Mesothelial cell of epicardium (in vitro differentiated cells): ENCODE measurements around the gene TSSK2. TPM values are rescaled to one million over a fixed set of nuclear protein-coding genes. Genes with fewer than 3 reads are reported as not detected.

Experiments used
- DNase-seq, 2 experiments: peaks; one replicate each; pipeline ENCODE4 v3.0.0; 2021; ENCODE audit warnings: low spot score in 2 of 2; ENCODE audit not compliant: unreplicated experiment in 2 of 2
- H3K27ac Mint-ChIP-seq: 2 replicates; pipeline ENCODE4 v1.8.0; 2021; ENCODE audit warnings: mixed read lengths
- H3K27me3 Mint-ChIP-seq: 2 replicates; pipeline ENCODE4 v1.8.0; 2021; ENCODE audit warnings: low read depth, mixed read lengths
- H3K36me3 Mint-ChIP-seq: 2 replicates; pipeline ENCODE4 v1.8.0; 2021; ENCODE audit warnings: mixed read lengths
- H3K4me1 Mint-ChIP-seq: 2 replicates; pipeline ENCODE4 v1.8.0; 2021; ENCODE audit warnings: mixed read lengths
- H3K4me3 Mint-ChIP-seq: 2 replicates; pipeline ENCODE4 v1.8.0; 2021; ENCODE audit warnings: mild to moderate bottlenecking, moderate library complexity, mixed read lengths
- H3K9me3 Mint-ChIP-seq: 2 replicates; pipeline ENCODE4 v1.8.0; 2021; ENCODE audit warnings: mixed read lengths
- total RNA-seq: library from RNA; stranded (reverse); gene quantifications from 3 replicates; pipeline ENCODE4 v1.2.1, GENCODE V29; 2021
- TF ChIP-seq, protein P1 (sequence below): fragments of 200-600 bp; sonication (generic); IDR thresholded peaks from one replicate; pipeline ENCODE4 v1.5.0; 2021; ENCODE audit warnings: antibody characterized with exemption; ENCODE audit not compliant: unreplicated experiment

The TSSK2 gene
- total RNA-seq, 1 donor from 2014 or later: not detected

DNA sequence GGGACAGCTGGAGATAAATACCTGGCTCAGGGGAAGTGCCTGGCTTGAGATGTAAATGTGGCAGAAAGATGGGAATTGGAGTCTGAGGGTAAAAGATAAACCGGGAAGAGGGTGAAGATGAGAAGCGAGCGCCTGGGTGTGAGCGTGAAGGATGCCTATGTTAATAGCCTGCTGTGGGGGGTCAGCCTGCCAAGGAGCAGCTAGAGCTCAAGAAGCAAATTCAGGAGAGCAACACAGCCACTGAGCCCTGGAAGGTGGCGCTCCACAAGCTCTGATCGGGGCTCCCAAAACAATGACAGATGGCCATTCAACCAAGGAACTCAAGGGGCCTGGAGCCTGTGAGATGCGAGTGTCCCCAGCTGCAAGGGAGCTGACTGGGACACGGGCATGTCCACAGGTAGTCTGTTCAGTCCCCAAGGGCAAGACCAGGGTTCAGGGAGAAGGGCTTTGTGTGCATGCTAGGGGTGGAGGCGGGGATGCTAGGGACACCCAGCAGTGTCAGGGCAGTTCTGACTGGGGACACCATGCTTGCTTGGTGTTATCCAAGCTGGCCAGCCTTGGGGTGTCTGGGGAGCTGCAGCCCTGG, 16.2 kb downstream of the TSSK2 start:
- Mint-ChIP-seq H3K27ac (no peak overlapping the region), H3K27me3 (peaks cover 60% of the 10 kb centered on the region)

DNA sequence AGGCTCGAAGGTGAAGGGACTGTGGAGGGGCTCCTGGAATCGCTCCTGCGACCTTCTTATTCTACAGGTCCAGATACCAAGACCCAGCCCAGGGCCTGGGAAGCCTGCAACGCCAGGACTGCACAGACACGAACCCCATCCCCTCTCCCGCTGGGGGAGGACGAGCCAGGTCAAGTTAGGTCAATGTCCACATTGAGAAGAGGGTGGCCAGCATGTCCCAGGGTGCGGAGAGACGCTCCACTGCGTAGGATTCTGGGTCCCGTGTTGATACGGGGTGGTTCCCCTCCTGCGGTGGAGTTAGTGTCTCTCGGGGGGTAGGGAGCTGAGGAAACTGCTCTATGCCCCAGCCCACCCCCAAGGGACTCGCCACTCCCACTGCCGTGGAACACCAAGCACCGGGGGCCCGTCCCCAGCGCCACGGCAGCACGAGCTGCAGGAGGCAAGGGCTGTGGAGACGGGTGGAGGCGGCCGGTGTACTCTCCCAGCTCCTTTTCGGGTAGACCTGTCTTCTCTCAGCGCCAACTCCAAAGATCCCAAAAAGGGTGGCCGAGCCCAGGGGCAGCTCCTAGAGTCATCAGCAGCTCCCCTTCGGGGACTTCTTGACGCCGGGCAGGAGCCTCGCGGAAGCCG, 17.4 kb downstream of the TSSK2 start:
- Mint-ChIP-seq H3K36me3 (no peaks in the 10 kb centered on the region), H3K4me3 (no peak overlapping the region)
- TF ChIP-seq, protein P1, sequence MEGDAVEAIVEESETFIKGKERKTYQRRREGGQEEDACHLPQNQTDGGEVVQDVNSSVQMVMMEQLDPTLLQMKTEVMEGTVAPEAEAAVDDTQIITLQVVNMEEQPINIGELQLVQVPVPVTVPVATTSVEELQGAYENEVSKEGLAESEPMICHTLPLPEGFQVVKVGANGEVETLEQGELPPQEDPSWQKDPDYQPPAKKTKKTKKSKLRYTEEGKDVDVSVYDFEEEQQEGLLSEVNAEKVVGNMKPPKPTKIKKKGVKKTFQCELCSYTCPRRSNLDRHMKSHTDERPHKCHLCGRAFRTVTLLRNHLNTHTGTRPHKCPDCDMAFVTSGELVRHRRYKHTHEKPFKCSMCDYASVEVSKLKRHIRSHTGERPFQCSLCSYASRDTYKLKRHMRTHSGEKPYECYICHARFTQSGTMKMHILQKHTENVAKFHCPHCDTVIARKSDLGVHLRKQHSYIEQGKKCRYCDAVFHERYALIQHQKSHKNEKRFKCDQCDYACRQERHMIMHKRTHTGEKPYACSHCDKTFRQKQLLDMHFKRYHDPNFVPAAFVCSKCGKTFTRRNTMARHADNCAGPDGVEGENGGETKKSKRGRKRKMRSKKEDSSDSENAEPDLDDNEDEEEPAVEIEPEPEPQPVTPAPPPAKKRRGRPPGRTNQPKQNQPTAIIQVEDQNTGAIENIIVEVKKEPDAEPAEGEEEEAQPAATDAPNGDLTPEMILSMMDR: no peak

More for the DNA sequence above, 16.2 kb downstream of the TSSK2 start:
- Mint-ChIP-seq H3K36me3 (no peaks in the 10 kb centered on the region), H3K4me3 (no peak overlapping the region), H3K4me1 (peaks cover 14% of the 10 kb centered on the region), H3K9me3 (no peaks in the 10 kb centered on the region)
- DNase-seq: no peak
- TF ChIP-seq, protein P1: no peak

DNA sequence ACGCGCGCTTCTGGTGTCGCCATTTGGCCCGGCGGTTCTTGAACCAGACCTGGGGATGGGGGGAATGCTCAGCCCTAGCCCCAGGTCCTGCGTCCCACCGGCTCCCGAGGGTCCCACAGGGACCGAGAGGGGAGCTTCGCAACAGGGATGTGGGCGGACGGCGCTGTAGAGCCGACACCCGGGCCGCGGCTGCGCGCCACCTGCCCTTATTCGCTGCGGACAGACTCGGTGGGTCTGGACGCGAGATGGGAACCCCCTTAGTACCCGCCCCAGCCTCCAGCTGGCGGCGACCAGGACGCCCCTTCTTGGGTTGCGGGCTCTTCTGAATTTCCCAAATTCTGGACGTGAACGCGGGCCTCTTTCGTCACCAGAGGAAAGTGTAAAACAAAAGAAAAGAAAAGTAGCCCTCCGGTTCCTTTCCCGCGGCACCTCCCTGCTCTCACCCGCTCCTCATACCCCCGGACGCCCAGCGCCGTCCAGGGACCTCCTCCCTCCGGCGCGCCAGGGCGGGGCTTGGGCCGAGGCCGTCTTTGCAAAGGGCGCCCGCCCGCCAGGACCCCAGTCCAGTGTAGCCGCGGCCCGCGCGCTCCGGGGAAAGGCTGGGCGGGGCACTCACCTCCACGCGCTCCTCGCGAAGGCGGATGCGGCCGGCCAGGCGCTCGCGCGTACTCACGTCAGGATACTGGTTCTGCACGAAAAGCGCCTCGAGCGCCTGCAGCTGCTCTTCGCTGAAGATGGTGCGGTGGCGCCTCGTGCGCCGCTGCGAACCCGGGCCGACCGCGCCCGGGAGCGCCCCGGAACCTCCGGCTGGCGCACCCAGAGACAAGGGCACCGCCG, 18.2 kb downstream of the TSSK2 start:
- H3K4me3 Mint-ChIP-seq: no peak overlapping the region
- peak in 1 of 2 experiments; percentile 7 for DNase-seq
- peaks cover 4% of the 10 kb centered on the region for H3K9me3 Mint-ChIP-seq
- H3K27me3 Mint-ChIP-seq: peaks cover 77% of the 10 kb centered on the region
- H3K36me3 Mint-ChIP-seq: no peaks in the 10 kb centered on the region
- H3K4me1 Mint-ChIP-seq: peaks cover 5% of the 10 kb centered on the region
- TF ChIP-seq, protein P1: no peak
- H3K27ac Mint-ChIP-seq: no peak overlapping the region

More for the DNA sequence above, 17.4 kb downstream of the TSSK2 start:
- no peak overlapping the region for H3K27ac Mint-ChIP-seq
- H3K4me1 Mint-ChIP-seq: peaks cover 11% of the 10 kb centered on the region
- peaks cover 71% of the 10 kb centered on the region for H3K27me3 Mint-ChIP-seq
- H3K9me3 Mint-ChIP-seq: peaks cover under 1% of the 10 kb centered on the region
- no peak for DNase-seq

DNA sequence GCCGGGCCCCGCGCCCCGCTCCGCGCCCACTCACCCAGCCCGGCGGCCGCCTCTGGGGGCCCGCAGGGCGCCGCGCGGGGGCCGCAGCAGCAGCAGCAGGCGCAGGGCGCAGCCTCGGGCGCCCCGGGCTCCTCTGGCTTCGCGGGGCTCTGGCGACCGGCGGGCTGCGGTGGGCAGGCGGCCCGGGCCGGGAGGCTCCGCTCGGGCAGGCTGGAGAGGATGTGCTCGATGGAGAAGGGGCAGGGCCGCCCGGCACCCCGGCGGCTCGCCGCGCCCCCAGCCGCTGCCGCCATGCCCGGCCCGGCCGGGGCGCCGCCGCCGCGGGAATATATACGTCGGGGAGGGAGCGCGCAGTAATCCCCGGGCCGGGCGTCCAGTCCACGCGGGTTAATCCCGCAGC, 18.9 kb downstream of the TSSK2 start, which contains the start of gene GSC2:
TSS of gene GSC2 (minus strand) at position 302 of the 400 bp plus-strand sequence. CDS start at position 293, 9 bp downstream.
- H3K4me3 Mint-ChIP-seq: peak within 1 kb of the TSS; percentile 46
- peaks cover 4% of the 10 kb centered on the region for H3K9me3 Mint-ChIP-seq
- no peak for DNase-seq
- H3K27me3 Mint-ChIP-seq: peaks cover 80% of the 10 kb centered on the region
- no peak within 1 kb of the TSS for H3K27ac Mint-ChIP-seq
- peaks cover 3% of the 10 kb centered on the region for H3K4me1 Mint-ChIP-seq
- H3K36me3 Mint-ChIP-seq: no peaks in the 10 kb centered on the region
- TF ChIP-seq, protein P1: no peak

DNA sequence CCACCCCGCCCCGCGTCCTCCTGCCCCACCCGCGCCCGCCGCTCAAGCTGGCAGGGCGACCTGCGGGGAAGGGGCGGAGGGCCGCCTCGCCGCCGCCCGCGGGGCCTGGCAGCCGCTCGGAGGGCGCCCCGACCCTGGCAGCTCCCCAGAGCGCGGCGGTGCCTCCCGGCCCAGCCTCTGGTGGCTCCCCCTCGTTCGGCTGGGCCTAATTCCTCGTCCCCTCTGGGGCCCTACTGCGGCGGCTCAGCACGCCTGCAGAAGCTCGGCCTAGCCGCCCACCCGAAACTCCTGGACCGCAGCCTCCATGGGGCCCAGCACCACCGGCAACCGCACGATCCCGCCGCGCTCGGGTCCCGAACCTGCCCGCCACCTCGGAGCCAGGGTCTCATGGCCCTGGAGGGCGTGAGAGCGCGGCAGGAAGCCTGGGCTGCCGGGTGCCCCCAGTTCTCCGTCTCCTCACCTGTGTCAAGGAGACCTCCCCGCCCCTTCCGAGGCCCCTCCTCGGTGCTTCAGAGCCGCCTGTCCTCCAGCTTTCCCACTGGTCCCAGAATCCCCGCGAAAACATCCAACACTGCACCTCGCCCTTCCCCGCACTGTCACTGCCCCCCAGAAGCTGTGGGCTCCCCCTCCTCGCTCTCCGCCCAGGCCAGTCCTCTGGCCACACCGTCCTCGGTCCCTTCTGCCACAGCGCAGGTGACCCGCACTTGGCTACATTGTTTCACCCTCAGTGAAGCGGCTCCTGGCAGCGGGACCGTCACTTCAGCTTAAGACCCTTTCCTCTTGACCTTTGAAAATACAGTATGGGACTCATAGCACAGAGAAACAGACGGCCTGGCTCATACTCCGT, 19.6 kb downstream of the TSSK2 start:
- H3K4me3 Mint-ChIP-seq: peak overlapping the region; percentile 46
- H3K27ac Mint-ChIP-seq: no peak overlapping the region

More for the DNA sequence above, 19.6 kb downstream of the TSSK2 start:
- TF ChIP-seq, protein P1: no peak
- Mint-ChIP-seq H3K36me3 (no peaks in the 10 kb centered on the region), H3K27me3 (peaks cover 83% of the 10 kb centered on the region), H3K9me3 (peaks cover 4% of the 10 kb centered on the region), H3K4me1 (peaks cover 3% of the 10 kb centered on the region)
- DNase-seq: no peak
